Aorta (tissue), 5 donors: ENCODE measurements around the gene RXRA. TPM values are rescaled to one million over a fixed set of nuclear protein-coding genes. Genes with fewer than 3 reads are reported as not detected.

Experiments
- ATAC-seq: fragments of 200-7000 bp; cut with Tn5 transposase; one replicate; pipeline ENCODE4 v1.9.1; 2022; ENCODE audit warnings: moderate library complexity; ENCODE audit not compliant: low FRiP score
- DNase-seq, 2 donors: peaks; one replicate each; pipeline ENCODE4 v3.0.0-alpha.2; 2020
- H3K27ac ChIP-seq, 2 donors: one replicate each; pipeline ENCODE4 v1.5.1; 2013; ENCODE audit warnings: low read length in 2 of 2, mild to moderate bottlenecking in 2 of 2, moderate library complexity in 2 of 2, control low read depth in 1 of 2, inconsistent platforms in 1 of 2, low read depth in 1 of 2
- H3K27me3 ChIP-seq, 2 donors: one replicate each; pipeline ENCODE4 v1.6.1; 2013; ENCODE audit warnings: control low read depth in 1 of 2, low read length in 1 of 2, mild to moderate bottlenecking in 1 of 2, moderate library complexity in 1 of 2; ENCODE audit not compliant: insufficient read depth in 2 of 2, control insufficient read depth in 1 of 2
- H3K36me3 ChIP-seq, 2 donors: one replicate each; pipeline ENCODE4 v1.6.1; 2013; ENCODE audit warnings: control low read depth in 1 of 2, low read length in 1 of 2, mild to moderate bottlenecking in 1 of 2; ENCODE audit not compliant: insufficient read depth in 2 of 2, control insufficient read depth in 1 of 2
- H3K4me1 ChIP-seq, 2 donors: one replicate each; pipeline ENCODE4 v1.6.1; 2013; ENCODE audit warnings: low read length in 2 of 2, control low read depth in 1 of 2, mild to moderate bottlenecking in 1 of 2, moderate library complexity in 1 of 2; ENCODE audit not compliant: insufficient read depth in 2 of 2, control insufficient read depth in 1 of 2
- H3K4me3 ChIP-seq, 2 donors: one replicate each; pipeline ENCODE4 v1.5.1; 2013; ENCODE audit warnings: low read length in 2 of 2, control low read depth in 1 of 2, mild to moderate bottlenecking in 1 of 2
- H3K9me3 ChIP-seq: one replicate; pipeline ENCODE4 v1.6.1; 2013; ENCODE audit warnings: mild to moderate bottlenecking, low read length; ENCODE audit not compliant: control insufficient read depth
- whole genome bisulfite sequencing, 2 donors: extraction: QIAGEN DNeasy Blood & Tissue Kit; methylation state at CpG; one replicate each; pipeline ENCODE4 v1.1.7; 2013; 5-methylcytosine and 5-hydroxymethylcytosine counted together
- intact Hi-C, 2 donors: fragments of 100-400 bp; cut with DNase I; formaldehyde crosslinking; loops; one replicate each; pipeline versions ENCODE4 v1.14.2 to v1.15.0; 2022
- polyA plus RNA-seq, 2 donors: library from polyadenylated mRNA; stranded (reverse); fragments of 200-250 nt; gene quantifications; one replicate each; pipeline ENCODE4 v1.2.3, GENCODE V29; 2013
- total RNA-seq, 2 donors: library from RNA; stranded (reverse); fragmentation: NEBNext Ultra II Directional; extraction: Animal tissue kit (Norgen Biotek cat#: 25700); gene quantifications; one replicate each; pipeline ENCODE4 v1.2.1, GENCODE V29; 2021
- donor health status: healthy with polysubstance abuse.
- donor health status: Bipolar disorder and iron deficiency.
- donor health status: DM: no; HTN: no; CAD: no.
- donor health status: DM: no; HTN: no; CAD: no.
- donor health status: DM: yes; HTN: yes; CAD: no.

The RXRA gene
- total and polyA plus RNA-seq, 4 donors: 17.7 to 67.8 (median 32.7) TPM

- Histone ChIP-seq H3K27ac (no peak overlapping the region), H3K9me3 (no peaks in the 10 kb centered on the region), H3K4me3 (no peak overlapping the region), H3K4me1 (no peaks in the 10 kb centered on the region), H3K36me3 (no peaks in the 10 kb centered on the region), H3K27me3 (no peaks in the 10 kb centered on the region)
- intact Hi-C loops: no loop called here
- 88% methylated on average over 17 of the region's 17 CpGs for WGBS, 2 donors
- DNase-seq (no peak), ATAC-seq (no peak)
Measured at GRCh38 chr9:134388976-134389375, 62.7 kb downstream of the RXRA start.

GRCh38 chr9:134389642-134390041, 63.4 kb downstream of the RXRA start:
- no peaks in the 10 kb centered on the region for H3K27me3 ChIP-seq
- no peak overlapping the region for H3K27ac ChIP-seq
- DNase-seq (no peak), ATAC-seq (no peak)
- no peak overlapping the region for H3K4me3 ChIP-seq
- 83 to 89% methylated on average over 13 of the region's 13 CpGs for WGBS, 2 donors
- intact Hi-C loops: no loop called here
- H3K9me3 ChIP-seq: no peaks in the 10 kb centered on the region
- no peaks in the 10 kb centered on the region for H3K4me1 ChIP-seq
- H3K36me3 ChIP-seq: no peaks in the 10 kb centered on the region

GRCh38 chr9:134390537-134390936, 64.3 kb downstream of the RXRA start:
- Histone ChIP-seq H3K27me3 (no peaks in the 10 kb centered on the region), H3K9me3 (no peaks in the 10 kb centered on the region), H3K4me1 (no peaks in the 10 kb centered on the region), H3K4me3 (no peak overlapping the region), H3K27ac (no peak overlapping the region), H3K36me3 (no peaks in the 10 kb centered on the region)
- intact Hi-C loops: no loop called here
- WGBS, 2 donors: 93 to 97% methylated on average over 13 to 17 of the region's 17 CpGs
- ATAC-seq (no peak), DNase-seq (no peak)

GRCh38 chr9:134390947-134391318, 64.7 kb downstream of the RXRA start:
- DNase-seq (no peak), ATAC-seq (no peak)
- no peak overlapping the region for H3K27ac ChIP-seq
- no peaks in the 10 kb centered on the region for H3K4me1 ChIP-seq
- 88 to 93% methylated on average over 11 of the region's 11 CpGs for WGBS, 2 donors
- H3K4me3 ChIP-seq: no peak overlapping the region
- H3K27me3 ChIP-seq: no peaks in the 10 kb centered on the region
- H3K36me3 ChIP-seq: no peaks in the 10 kb centered on the region
- no peaks in the 10 kb centered on the region for H3K9me3 ChIP-seq
- intact Hi-C loops: no loop called here

GRCh38 chr9:134391319-134392231, 65.3 kb downstream of the RXRA start:
- intact Hi-C loops: no loop called here
- DNase-seq (no peak), ATAC-seq (no peak)
- WGBS, 2 donors: 87 to 88% methylated on average over 34 to 35 of the region's 35 CpGs
- Histone ChIP-seq H3K4me3 (no peak overlapping the region), H3K27me3 (no peaks in the 10 kb centered on the region), H3K9me3 (no peaks in the 10 kb centered on the region), H3K36me3 (no peaks in the 10 kb centered on the region), H3K4me1 (no peaks in the 10 kb centered on the region), H3K27ac (no peak overlapping the region)

- H3K9me3 ChIP-seq: no peaks in the 10 kb centered on the region
- intact Hi-C loops: no loop called here
- 73 to 75% methylated on average over 12 of the region's 12 CpGs for WGBS, 2 donors
- DNase-seq (no peak), ATAC-seq (no peak)
- no peaks in the 10 kb centered on the region for H3K36me3 ChIP-seq
- H3K27me3 ChIP-seq: no peaks in the 10 kb centered on the region
- no peak overlapping the region for H3K27ac ChIP-seq
- H3K4me3 ChIP-seq: no peak overlapping the region
- H3K4me1 ChIP-seq: no peaks in the 10 kb centered on the region
Measured at GRCh38 chr9:134392900-134393299, 66.6 kb downstream of the RXRA start.

- DNase-seq (no peak), ATAC-seq (no peak)
- no peak overlapping the region for H3K4me3 ChIP-seq
- no peaks in the 10 kb centered on the region for H3K9me3 ChIP-seq
- no peaks in the 10 kb centered on the region for H3K4me1 ChIP-seq
- no peaks in the 10 kb centered on the region for H3K27me3 ChIP-seq
- no peak overlapping the region for H3K27ac ChIP-seq
- 96 to 99% methylated on average over 7 of the region's 7 CpGs for WGBS, 2 donors
- intact Hi-C loops: no loop called here
- no peaks in the 10 kb centered on the region for H3K36me3 ChIP-seq
Measured at GRCh38 chr9:134393582-134394280, 67.5 kb downstream of the RXRA start.

GRCh38 chr9:134395002-134395517, 68.8 kb downstream of the RXRA start:
- intact Hi-C loops: no loop called here
- DNase-seq (no peak), ATAC-seq (no peak)
- WGBS, 2 donors: 55 to 58% methylated on average over 16 of the region's 16 CpGs
- Histone ChIP-seq H3K9me3 (no peaks in the 10 kb centered on the region), H3K4me3 (no peak overlapping the region), H3K4me1 (no peaks in the 10 kb centered on the region), H3K27me3 (no peaks in the 10 kb centered on the region), H3K27ac (no peak overlapping the region), H3K36me3 (no peaks in the 10 kb centered on the region)
